Astrocyte (in vitro differentiated cells and primary cell): ENCODE results near the gene CCNI2. TPM values are rescaled to one million over a fixed set of nuclear protein-coding genes. Genes with fewer than 3 reads are reported as not detected.
"Not testable (repeated sequence)": the region's sequence is repeated elsewhere in the genome, so short reads cannot be mapped to it uniquely, and the experiment has no call there.

ENCODE experiments used
- DNase-seq: peaks from one replicate; pipeline ENCODE4 v3.0.0-alpha.2; 2010; ENCODE audit warnings: low read depth
- FAIRE-seq: peaks from 2 replicates; lab custom pipeline; 2011; peaks lifted over from hg19 to GRCh38; lab: Jason Lieb, UNC
- H2AFZ ChIP-seq: 2 replicates; pipeline ENCODE4 v1.6.0; 2012; ENCODE audit warnings: low read depth, low read length, inconsistent platforms
- H3K27ac ChIP-seq: 2 replicates; pipeline ENCODE4 v1.5.1; 2011; ENCODE audit warnings: low read depth, low read length, inconsistent platforms
- H3K27me3 ChIP-seq: 2 replicates; pipeline ENCODE4 v1.6.0; 2011; ENCODE audit warnings: low read length, inconsistent platforms; ENCODE audit not compliant: insufficient read depth
- H3K36me3 ChIP-seq: 2 replicates; pipeline ENCODE4 v1.5.1; 2011; ENCODE audit warnings: low read length, inconsistent platforms; ENCODE audit not compliant: insufficient read depth
- H3K4me1 ChIP-seq: 2 replicates; pipeline ENCODE4 v1.5.1; 2011; ENCODE audit warnings: low read length, inconsistent platforms; ENCODE audit not compliant: insufficient read depth
- H3K4me2 ChIP-seq: 2 replicates; pipeline ENCODE4 v1.6.0; 2012; ENCODE audit warnings: low read length, inconsistent platforms
- H3K4me3 ChIP-seq: 2 replicates; pipeline ENCODE4 v1.5.1; 2011; ENCODE audit warnings: low read depth, mild to moderate bottlenecking, low read length, inconsistent platforms; ENCODE audit not compliant: insufficient read depth
- H3K79me2 ChIP-seq: 2 replicates; pipeline ENCODE4 v1.6.0; 2012; ENCODE audit warnings: mild to moderate bottlenecking, low read length, inconsistent platforms; ENCODE audit not compliant: insufficient read depth
- H3K9ac ChIP-seq: 2 replicates; pipeline ENCODE4 v1.6.0; 2012; ENCODE audit warnings: mild to moderate bottlenecking, low read length, inconsistent platforms
- H3K9me3 ChIP-seq: 2 replicates; pipeline ENCODE4 v1.5.1; 2012; ENCODE audit warnings: low read depth, mild to moderate bottlenecking, low read length, inconsistent platforms; ENCODE audit not compliant: insufficient read depth
- H4K20me1 ChIP-seq: 2 replicates; pipeline ENCODE4 v1.6.0; 2012; ENCODE audit warnings: low read length, inconsistent platforms; ENCODE audit not compliant: insufficient read depth
- H3K27ac Mint-ChIP-seq: one replicate; pipeline ENCODE4 v1.8.0; 2021; ENCODE audit warnings: mild to moderate bottlenecking, mixed read lengths; ENCODE audit not compliant: unreplicated experiment
- H3K27me3 Mint-ChIP-seq: one replicate; pipeline ENCODE4 v1.8.0; 2021; ENCODE audit warnings: low read depth, mixed read lengths; ENCODE audit not compliant: unreplicated experiment
- H3K36me3 Mint-ChIP-seq: one replicate; pipeline ENCODE4 v1.8.0; 2021; ENCODE audit warnings: low read depth, mixed read lengths; ENCODE audit not compliant: unreplicated experiment
- H3K4me1 Mint-ChIP-seq: one replicate; pipeline ENCODE4 v1.8.0; 2021; ENCODE audit warnings: low read depth, mixed read lengths; ENCODE audit not compliant: unreplicated experiment
- H3K4me3 Mint-ChIP-seq: one replicate; pipeline ENCODE4 v1.8.0; 2021; ENCODE audit warnings: mild to moderate bottlenecking, moderate library complexity, mixed read lengths; ENCODE audit not compliant: unreplicated experiment
- H3K9me3 Mint-ChIP-seq: one replicate; pipeline ENCODE4 v1.8.0; 2021; ENCODE audit warnings: mild to moderate bottlenecking, mixed read lengths; ENCODE audit not compliant: unreplicated experiment
- EZH2 ChIP-seq: IDR thresholded peaks from 2 replicates; pipeline ENCODE4 v1.6.1; 2012; ENCODE audit warnings: mild to moderate bottlenecking, low read length, inconsistent platforms; ENCODE audit not compliant: insufficient read depth
- total RNA-seq: library from RNA; stranded (reverse); gene quantifications from 2 replicates; pipeline ENCODE4 v1.2.1, GENCODE V29; 2021
- TF ChIP-seq, protein P1 (sequence below): IDR thresholded peaks from 2 replicates; pipeline ENCODE4 v1.5.1; 2011; ENCODE audit warnings: low read depth, mild to moderate bottlenecking, inconsistent platforms, low read length, moderate library complexity; ENCODE audit not compliant: insufficient read depth

The CCNI2 gene
- total RNA-seq, 1 donor from 2014 or later: 0.16 TPM

DNA sequence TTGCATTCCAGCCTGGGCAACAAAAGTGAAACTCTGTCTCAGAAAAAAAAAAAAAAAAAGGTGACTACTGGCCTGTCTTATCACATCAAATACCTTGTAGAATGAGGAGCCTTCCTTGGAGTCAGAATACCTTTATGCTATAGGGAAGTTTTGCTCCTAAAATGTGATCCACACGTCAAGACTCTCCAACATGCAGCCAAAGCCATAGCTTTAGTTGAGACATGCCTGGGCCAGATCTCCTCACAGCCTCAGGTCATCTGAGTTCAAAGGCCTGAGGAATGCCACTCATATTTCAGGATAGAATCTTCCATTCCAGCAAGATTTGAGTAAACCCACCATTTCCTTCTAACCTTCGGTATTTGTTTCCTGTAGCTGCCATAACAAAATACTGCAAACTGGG, 52.2 kb downstream of the CCNI2 start:
- Mint-ChIP-seq H3K4me3 (no peak overlapping the region), H3K27ac (peak overlapping the region; percentile 0), H3K36me3 (no peaks in the 10 kb centered on the region), H3K27me3 (no peaks in the 10 kb centered on the region), H3K4me1 (peaks cover 17% of the 10 kb centered on the region), H3K9me3 (peaks cover 3% of the 10 kb centered on the region)
- no peak for FAIRE-seq
- TF ChIP-seq EZH2: no peak
- TF ChIP-seq, protein P1, sequence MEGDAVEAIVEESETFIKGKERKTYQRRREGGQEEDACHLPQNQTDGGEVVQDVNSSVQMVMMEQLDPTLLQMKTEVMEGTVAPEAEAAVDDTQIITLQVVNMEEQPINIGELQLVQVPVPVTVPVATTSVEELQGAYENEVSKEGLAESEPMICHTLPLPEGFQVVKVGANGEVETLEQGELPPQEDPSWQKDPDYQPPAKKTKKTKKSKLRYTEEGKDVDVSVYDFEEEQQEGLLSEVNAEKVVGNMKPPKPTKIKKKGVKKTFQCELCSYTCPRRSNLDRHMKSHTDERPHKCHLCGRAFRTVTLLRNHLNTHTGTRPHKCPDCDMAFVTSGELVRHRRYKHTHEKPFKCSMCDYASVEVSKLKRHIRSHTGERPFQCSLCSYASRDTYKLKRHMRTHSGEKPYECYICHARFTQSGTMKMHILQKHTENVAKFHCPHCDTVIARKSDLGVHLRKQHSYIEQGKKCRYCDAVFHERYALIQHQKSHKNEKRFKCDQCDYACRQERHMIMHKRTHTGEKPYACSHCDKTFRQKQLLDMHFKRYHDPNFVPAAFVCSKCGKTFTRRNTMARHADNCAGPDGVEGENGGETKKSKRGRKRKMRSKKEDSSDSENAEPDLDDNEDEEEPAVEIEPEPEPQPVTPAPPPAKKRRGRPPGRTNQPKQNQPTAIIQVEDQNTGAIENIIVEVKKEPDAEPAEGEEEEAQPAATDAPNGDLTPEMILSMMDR: no peak
- no peak for DNase-seq
- no peaks in the 10 kb centered on the region for H3K9me3 ChIP-seq
- no peak overlapping the region for H3K9ac ChIP-seq
- H3K4me1 ChIP-seq: no peaks in the 10 kb centered on the region
- no peak overlapping the region for H3K27ac ChIP-seq
- no peaks in the 10 kb centered on the region for H4K20me1 ChIP-seq
- H3K79me2 ChIP-seq: no peaks in the 10 kb centered on the region
- no peak overlapping the region for H3K4me3 ChIP-seq
- H3K27me3 ChIP-seq: peaks cover 7% of the 10 kb centered on the region
- no peak overlapping the region for H2AFZ ChIP-seq
- no peaks in the 10 kb centered on the region for H3K36me3 ChIP-seq
- H3K4me2 ChIP-seq: no peak overlapping the region

DNA sequence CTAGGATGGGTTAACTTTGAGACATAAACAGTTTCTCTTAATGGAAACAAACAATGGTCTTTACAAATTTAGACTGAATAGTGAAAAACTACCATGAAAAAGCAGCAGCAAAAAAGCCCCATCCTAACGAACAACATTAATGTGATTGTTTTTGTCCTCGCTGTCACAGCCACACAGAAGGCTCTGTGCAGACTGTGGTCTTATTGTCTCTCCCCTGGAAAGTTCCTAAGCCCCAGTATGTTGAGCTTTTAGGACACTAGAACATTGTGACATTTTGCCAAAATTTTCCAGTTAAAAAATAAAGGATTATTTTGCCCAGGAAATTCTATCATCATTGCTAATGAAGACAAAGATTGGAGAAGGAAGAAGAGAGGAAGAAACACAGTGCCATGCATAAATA, 53.3 kb downstream of the CCNI2 start:
- no peaks in the 10 kb centered on the region for H3K79me2 ChIP-seq
- FAIRE-seq (no peak), DNase-seq (no peak)
- Mint-ChIP-seq H3K27me3 (no peaks in the 10 kb centered on the region), H3K36me3 (no peaks in the 10 kb centered on the region), H3K4me3 (no peak overlapping the region), H3K9me3 (peaks cover 5% of the 10 kb centered on the region), H3K27ac (no peak overlapping the region), H3K4me1 (peaks cover 17% of the 10 kb centered on the region)
- H3K4me1 ChIP-seq: no peaks in the 10 kb centered on the region
- no peak for TF ChIP-seq EZH2
- TF ChIP-seq, protein P1: no peak
- H2AFZ ChIP-seq: no peak overlapping the region
- H3K9me3 ChIP-seq: no peaks in the 10 kb centered on the region
- no peaks in the 10 kb centered on the region for H4K20me1 ChIP-seq
- H3K27me3 ChIP-seq: peaks cover 7% of the 10 kb centered on the region
- H3K27ac ChIP-seq: no peak overlapping the region
- H3K36me3 ChIP-seq: no peaks in the 10 kb centered on the region
- H3K9ac ChIP-seq: no peak overlapping the region
- no peak overlapping the region for H3K4me2 ChIP-seq
- H3K4me3 ChIP-seq: no peak overlapping the region

DNA sequence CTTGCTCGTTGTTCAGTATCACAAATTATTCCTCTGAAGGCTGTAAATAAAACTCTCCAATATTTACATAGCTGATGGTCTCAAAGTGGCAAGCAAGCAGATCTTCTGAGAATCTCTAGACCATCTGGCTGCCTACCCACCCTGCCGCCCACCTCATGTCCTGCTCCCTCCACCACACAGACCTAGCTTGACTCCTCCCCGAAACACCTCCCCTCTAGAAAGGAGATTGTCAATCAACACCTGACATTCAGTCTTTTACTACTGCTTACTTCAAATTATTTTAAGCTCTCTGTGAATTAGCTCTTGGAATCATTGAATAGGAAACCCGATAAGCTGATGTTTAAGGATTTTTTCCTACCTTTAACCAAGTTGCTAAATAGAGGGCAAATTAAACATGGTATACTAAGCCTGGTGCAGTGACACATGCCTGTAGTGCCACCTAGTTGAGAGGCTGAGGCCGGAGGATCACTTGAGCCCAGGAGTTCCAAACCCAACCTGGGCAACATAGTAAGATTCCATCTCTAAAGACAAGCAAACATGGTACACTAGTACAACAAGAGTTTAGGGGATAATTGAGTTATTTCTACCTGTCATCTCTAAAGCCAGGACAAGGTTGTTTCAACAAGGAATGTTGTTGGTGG, 54.9 kb downstream of the CCNI2 start:
- H3K9me3 ChIP-seq: no peaks in the 10 kb centered on the region
- peaks cover 7% of the 10 kb centered on the region for H3K27me3 ChIP-seq
- Mint-ChIP-seq H3K4me3 (no peak overlapping the region), H3K27ac (no peak overlapping the region), H3K4me1 (peaks cover 17% of the 10 kb centered on the region), H3K9me3 (peaks cover 5% of the 10 kb centered on the region), H3K36me3 (no peaks in the 10 kb centered on the region), H3K27me3 (no peaks in the 10 kb centered on the region)
- FAIRE-seq (no peak), DNase-seq (no peak)
- no peaks in the 10 kb centered on the region for H4K20me1 ChIP-seq
- TF ChIP-seq, protein P1: no peak
- TF ChIP-seq EZH2: no peak
- peaks cover under 1% of the 10 kb centered on the region for H3K4me1 ChIP-seq
- no peaks in the 10 kb centered on the region for H3K36me3 ChIP-seq
- H2AFZ ChIP-seq: no peak overlapping the region
- H3K4me2 ChIP-seq: no peak overlapping the region
- no peaks in the 10 kb centered on the region for H3K79me2 ChIP-seq
- no peak overlapping the region for H3K27ac ChIP-seq
- H3K4me3 ChIP-seq: no peak overlapping the region
- H3K9ac ChIP-seq: no peak overlapping the region

DNA sequence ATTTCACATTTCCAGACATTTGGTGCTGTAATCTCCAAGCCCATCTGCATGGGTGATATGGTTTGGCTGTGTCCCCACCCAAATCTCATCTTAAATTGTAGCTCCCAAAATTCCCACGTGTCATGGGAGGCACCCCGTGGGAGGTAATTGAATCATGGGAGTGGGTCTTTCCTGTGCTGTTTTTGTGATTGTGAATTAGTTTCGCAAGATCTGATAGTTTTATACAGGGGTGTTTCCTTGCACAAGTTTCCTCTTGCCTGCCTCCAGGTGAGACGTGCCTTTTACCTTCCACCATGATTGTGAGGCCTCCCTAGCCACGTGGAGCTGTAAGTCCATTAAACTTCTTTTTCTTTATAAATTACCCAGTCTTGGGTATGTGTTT, 55.5 kb downstream of the CCNI2 start:
- peaks cover 18% of the 10 kb centered on the region for H3K4me1 Mint-ChIP-seq
- H3K27me3 Mint-ChIP-seq, H3K4me2 ChIP-seq, H3K27me3 ChIP-seq, H3K36me3 Mint-ChIP-seq, H2AFZ ChIP-seq, H3K27ac Mint-ChIP-seq, H3K4me1 ChIP-seq, H3K27ac ChIP-seq, H3K79me2 ChIP-seq, H3K4me3 ChIP-seq, H3K9ac ChIP-seq, H3K9me3 Mint-ChIP-seq, FAIRE-seq, H3K36me3 ChIP-seq, H4K20me1 ChIP-seq, H3K9me3 ChIP-seq, DNase-seq, H3K4me3 Mint-ChIP-seq: not testable (repeated sequence)
